IMR-90 (cell line): ENCODE data around the gene VPS33B. TPM values are rescaled to one million over a fixed set of nuclear protein-coding genes. Genes with fewer than 3 reads are reported as not detected.

Experiments used
- ATAC-seq: fragments of 200-7000 bp; cut with Tn5 transposase; 2 replicates; pipeline ENCODE4 v1.9.1; 2020; ENCODE audit warnings: low read depth, mild to moderate bottlenecking, moderate library complexity
- BruUV-seq: library from RNA; stranded (reverse); fragments of 400-500 nt; replicated peaks from 2 replicates; lab custom pipeline; 2021; lab: Mats Ljungman, UMichigan
- CTCF ChIA-PET: fragments of 300-600 bp; formaldehyde crosslinking; extraction: SDS; loops from one replicate; lab custom pipeline; 2021; ENCODE audit warnings: antibody characterized with exemption; lab: Yijun Ruan, JAX
- POLR2A ChIA-PET: fragments of 300-600 bp; sonication (Branson Sonifier 250); formaldehyde crosslinking; loops from one replicate; lab custom pipeline; 2022; ENCODE audit warnings: antibody characterized with exemption; ENCODE audit not compliant: unreplicated experiment; lab: Charles Lee
- DNase-seq: peaks from one replicate; pipeline ENCODE4 v3.0.0; 2013
- H2AFZ ChIP-seq: replicated peaks from 2 replicates; pipeline ENCODE3; 2013; ENCODE audit warnings: low read length, mild to moderate bottlenecking; ENCODE audit not compliant: poor library complexity
- H2AK5ac ChIP-seq: 2 replicates; pipeline ENCODE4 v1.6.1; 2013; ENCODE audit warnings: low read depth, low read length, inconsistent platforms
- H2AK9ac ChIP-seq: replicated peaks from 2 replicates; pipeline ENCODE3; 2013; ENCODE audit warnings: mild to moderate bottlenecking, low read depth, low read length, moderate library complexity; ENCODE audit not compliant: poor library complexity
- H2BK120ac ChIP-seq: 2 replicates; pipeline ENCODE4 v1.6.1; 2013; ENCODE audit warnings: low read depth, low read length, inconsistent platforms
- H2BK15ac ChIP-seq: 3 replicates; pipeline ENCODE4 v1.6.1; 2013; ENCODE audit warnings: low read depth, low read length, inconsistent platforms
- H2BK20ac ChIP-seq: 2 replicates; pipeline ENCODE4 v1.6.1; 2013; ENCODE audit warnings: low read depth, mild to moderate bottlenecking, inconsistent platforms, low read length, moderate library complexity
- H2BK5ac ChIP-seq: 2 replicates; pipeline ENCODE4 v1.6.1; 2013; ENCODE audit warnings: mild to moderate bottlenecking, low read depth, low read length, inconsistent platforms; ENCODE audit not compliant: poor library complexity, severe bottlenecking
- H3K14ac ChIP-seq: replicated peaks from 2 replicates; pipeline ENCODE4 v1.6.1; 2013; ENCODE audit warnings: low read depth, low read length, inconsistent platforms
- H3K18ac ChIP-seq: 2 replicates; pipeline ENCODE4 v1.6.1; 2013; ENCODE audit warnings: low read depth, low read length, control low read depth
- H3K23ac ChIP-seq: 2 replicates; pipeline ENCODE4 v1.6.1; 2013; ENCODE audit warnings: low read depth, low read length, inconsistent platforms
- H3K27ac ChIP-seq: 2 replicates; pipeline ENCODE4 v1.5.1; 2013; ENCODE audit warnings: mild to moderate bottlenecking, control low read depth, low read length; ENCODE audit not compliant: insufficient read depth
- H3K27me3 ChIP-seq: 2 replicates; pipeline ENCODE4 v1.6.1; 2013; ENCODE audit warnings: low read length; ENCODE audit not compliant: control insufficient read depth, insufficient read depth
- H3K36me3 ChIP-seq: 2 replicates; pipeline ENCODE4 v1.6.1; 2013; ENCODE audit warnings: low read length, mixed read lengths; ENCODE audit not compliant: control insufficient read depth, insufficient read depth
- H3K4ac ChIP-seq: 2 replicates; pipeline ENCODE4 v1.6.1; 2013; ENCODE audit warnings: low read depth, low read length, inconsistent platforms
- H3K4me1 ChIP-seq: 2 replicates; pipeline ENCODE4 v1.6.1; 2013; ENCODE audit warnings: low read length, mixed read lengths; ENCODE audit not compliant: control insufficient read depth, insufficient read depth
- H3K4me2 ChIP-seq: 2 replicates; pipeline ENCODE4 v1.6.1; 2013; ENCODE audit warnings: low read depth, mild to moderate bottlenecking, control low read depth, low read length, moderate library complexity
- H3K4me3 ChIP-seq: 2 replicates; pipeline ENCODE4 v1.5.1; 2013; ENCODE audit warnings: low read depth, mild to moderate bottlenecking, control low read depth, low read length, moderate library complexity; ENCODE audit not compliant: insufficient read depth
- H3K56ac ChIP-seq: 2 replicates; pipeline ENCODE4 v1.6.1; 2013; ENCODE audit warnings: low read length, inconsistent platforms; ENCODE audit not compliant: insufficient read depth; ENCODE audit errors: extremely low read depth
- H3K79me1 ChIP-seq, 2 experiments: 2 replicates each; pipeline ENCODE4 v1.6.1; 2013; ENCODE audit warnings: low read length in 2 of 2, inconsistent platforms in 1 of 2, low read depth in 1 of 2
- H3K9ac ChIP-seq: 2 replicates; pipeline ENCODE4 v1.6.1; 2013; ENCODE audit warnings: low read depth, low read length, control low read depth
- H3K9me1 ChIP-seq: 2 replicates; pipeline ENCODE4 v1.6.1; 2013; ENCODE audit warnings: low read length, inconsistent platforms; ENCODE audit not compliant: insufficient read depth
- H3K9me3 ChIP-seq: 2 replicates; pipeline ENCODE4 v1.6.1; 2013; ENCODE audit warnings: low read length; ENCODE audit not compliant: control insufficient read depth, insufficient read depth
- H4K20me1 ChIP-seq: 2 replicates; pipeline ENCODE4 v1.6.1; 2013; ENCODE audit warnings: low read length, inconsistent platforms; ENCODE audit not compliant: insufficient read depth
- H4K5ac ChIP-seq: 2 replicates; pipeline ENCODE4 v1.6.1; 2013; ENCODE audit warnings: mild to moderate bottlenecking, low read depth, low read length, control low read depth
- H4K8ac ChIP-seq, 2 experiments: 2 replicates each; pipeline ENCODE4 v1.6.1; 2013; ENCODE audit warnings: low read depth in 2 of 2, low read length in 2 of 2, control low read depth in 1 of 2, inconsistent platforms in 1 of 2
- H4K91ac ChIP-seq: 2 replicates; pipeline ENCODE4 v1.6.1; 2013; ENCODE audit warnings: low read depth, low read length, inconsistent platforms; ENCODE audit not compliant: insufficient read depth
- FOS ChIP-seq: fragments of 150-350 bp; IDR thresholded peaks from 2 replicates; pipeline ENCODE4 v1.6.1; 2016; ENCODE audit warnings: low read depth, low read length
- MAFK ChIP-seq: IDR thresholded peaks from 2 replicates; pipeline ENCODE4 v1.6.1; 2012; ENCODE audit warnings: low read depth, low read length, improper control_type of control experiment
- MAZ ChIP-seq: IDR thresholded peaks from 2 replicates; pipeline ENCODE4 v1.6.1; 2012; ENCODE audit warnings: low read depth, mild to moderate bottlenecking, low read length, improper control_type of control experiment, moderate library complexity, borderline replicate concordance
- RFX5 ChIP-seq: IDR thresholded peaks from 2 replicates; pipeline ENCODE4 v1.8.0; 2012; ENCODE audit warnings: low read depth, mild to moderate bottlenecking, low read length, moderate library complexity
- SMC3 ChIP-seq: fragments of 150-350 bp; IDR thresholded peaks from 2 replicates; pipeline ENCODE4 v1.6.1; 2016; ENCODE audit warnings: low read depth, mild to moderate bottlenecking, antibody characterized with exemption, low read length, moderate library complexity
- WGBS, 2 experiments: methylation state at CpG; one replicate each; pipeline versions ENCODE4 v1.1.5 to v1.1.7; 2013; ENCODE audit warnings: missing lambda C conversion rate in 2 of 2; ENCODE audit not compliant: insufficient read length in 1 of 2; ENCODE audit errors: extremely low coverage in 2 of 2; 5-methylcytosine and 5-hydroxymethylcytosine counted together
- dilution Hi-C: fragments of 300-500 bp; cut with HindIII; formaldehyde crosslinking; loops from one replicate; pipeline ENCODE4 v1.14.3; 2018; ENCODE audit warnings: low sequenced_read_pairs; ENCODE audit not compliant: unreplicated experiment
- in situ Hi-C: fragments of 300-500 bp; cut with MboI; formaldehyde crosslinking; loops from 3 replicates; pipeline ENCODE4 v1.14.3; 2019; ENCODE audit warnings: low sequenced_read_pairs, inconsistent platforms, mixed read lengths
- intact Hi-C: fragments of 100-400 bp; cut with micrococcal nuclease; formaldehyde crosslinking; loops from 2 replicates; pipeline ENCODE4 v1.10.0; 2022
- polyA plus RNA-seq, 3 experiments: library from polyadenylated mRNA; depleted of rRNA; stranded (reverse); fragments of >200 nt; gene quantifications; 2 replicates each; pipeline ENCODE4 v1.2.3, GENCODE V29; 2012; ENCODE audit warnings: low replicate concordance in 1 of 3
- total RNA-seq: library from RNA; depleted of rRNA; stranded (reverse); fragments of >200 nt; gene quantifications from 2 replicates; pipeline ENCODE4 v1.2.3, GENCODE V29; 2012
- TF ChIP-seq, protein P1 (sequence below): conservative IDR thresholded peaks from 2 replicates; pipeline ENCODE4 v1.5.1; 2012; ENCODE audit warnings: mild to moderate bottlenecking, low read depth, low read length, improper control_type of control experiment

VPS33B gene
- total and polyA plus RNA-seq, 2 of the 4 experiments (the other 2 are of a cell fraction), result 9.0 to 11.3 TPM

DNA sequence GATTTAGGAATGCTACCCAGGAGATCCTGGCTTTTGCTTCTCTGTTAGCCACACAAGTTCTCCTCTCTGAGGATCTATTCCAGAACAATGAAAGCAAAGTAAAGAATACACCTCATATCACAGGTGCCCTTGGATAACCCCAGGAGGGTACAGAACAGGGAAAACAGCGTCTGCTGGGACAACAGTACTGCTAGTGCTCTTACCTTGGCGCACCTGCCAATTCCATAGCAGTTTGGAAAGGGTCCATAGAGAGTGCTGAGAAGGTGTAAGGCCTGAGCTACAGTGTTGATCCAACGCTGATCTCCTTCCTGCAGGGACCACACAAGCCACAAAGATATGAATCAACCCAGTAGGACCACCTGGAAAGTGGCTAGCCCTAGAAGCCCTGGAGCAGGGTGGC lies 15.1 kb downstream of the VPS33B start:
- no peak overlapping the region for H3K18ac ChIP-seq
- no peaks in the 10 kb centered on the region for H3K27me3 ChIP-seq
- in situ Hi-C loops, result no loop called here
- H2AK9ac ChIP-seq, result no peak overlapping the region
- no peak overlapping the region for H3K9ac ChIP-seq
- intact Hi-C loops, result no loop called here
- ChIA-PET POLR2A (no interaction called here), CTCF (interaction anchor here (0.6 to 0.8 kb wide), 2 partner anchors 28 to 77 kb away, joined by 3 to 5 read pairs; no protein-coding TSS in a partner anchor)
- ATAC-seq (no peak), DNase-seq (no peak)
- H2AK5ac ChIP-seq, result no peak overlapping the region
- no peak overlapping the region for H3K4me3 ChIP-seq
- no peaks in the 10 kb centered on the region for H3K9me1 ChIP-seq
- dilution Hi-C loops, result no loop called here
- no peak overlapping the region for H4K5ac ChIP-seq
- no peaks in the 10 kb centered on the region for H4K20me1 ChIP-seq
- no peak overlapping the region for H4K8ac ChIP-seq
- no peak overlapping the region for H2AFZ ChIP-seq
- no peak overlapping the region for H2BK15ac ChIP-seq
- no peak overlapping the region for H3K4me2 ChIP-seq
- no peak overlapping the region for H3K56ac ChIP-seq
- H3K4me1 ChIP-seq, result no peaks in the 10 kb centered on the region
- TF ChIP-seq MAFK, result no peak
- TF ChIP-seq, protein P1, sequence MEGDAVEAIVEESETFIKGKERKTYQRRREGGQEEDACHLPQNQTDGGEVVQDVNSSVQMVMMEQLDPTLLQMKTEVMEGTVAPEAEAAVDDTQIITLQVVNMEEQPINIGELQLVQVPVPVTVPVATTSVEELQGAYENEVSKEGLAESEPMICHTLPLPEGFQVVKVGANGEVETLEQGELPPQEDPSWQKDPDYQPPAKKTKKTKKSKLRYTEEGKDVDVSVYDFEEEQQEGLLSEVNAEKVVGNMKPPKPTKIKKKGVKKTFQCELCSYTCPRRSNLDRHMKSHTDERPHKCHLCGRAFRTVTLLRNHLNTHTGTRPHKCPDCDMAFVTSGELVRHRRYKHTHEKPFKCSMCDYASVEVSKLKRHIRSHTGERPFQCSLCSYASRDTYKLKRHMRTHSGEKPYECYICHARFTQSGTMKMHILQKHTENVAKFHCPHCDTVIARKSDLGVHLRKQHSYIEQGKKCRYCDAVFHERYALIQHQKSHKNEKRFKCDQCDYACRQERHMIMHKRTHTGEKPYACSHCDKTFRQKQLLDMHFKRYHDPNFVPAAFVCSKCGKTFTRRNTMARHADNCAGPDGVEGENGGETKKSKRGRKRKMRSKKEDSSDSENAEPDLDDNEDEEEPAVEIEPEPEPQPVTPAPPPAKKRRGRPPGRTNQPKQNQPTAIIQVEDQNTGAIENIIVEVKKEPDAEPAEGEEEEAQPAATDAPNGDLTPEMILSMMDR, result no peak
- no peak for TF ChIP-seq MAZ
- TF ChIP-seq FOS, result no peak
- TF ChIP-seq RFX5, result no peak
- no peak for TF ChIP-seq SMC3
- H3K27ac ChIP-seq, result no peak overlapping the region
- WGBS, 2 experiments, result no CpG with 5 or more reads among the region's 3 CpGs
- no peak overlapping the region for H2BK120ac ChIP-seq
- no peaks in the 10 kb centered on the region for H3K9me3 ChIP-seq
- H2BK5ac ChIP-seq, result no peak overlapping the region
- H3K79me1 ChIP-seq, result no peaks in the 10 kb centered on the region
- H4K91ac ChIP-seq, result no peak overlapping the region
- BruUV-seq, result no TSS peak
- no peak overlapping the region for H3K4ac ChIP-seq
- no peak overlapping the region for H2BK20ac ChIP-seq
- no peak overlapping the region for H3K14ac ChIP-seq
- H3K36me3 ChIP-seq, result peaks cover 53% of the 10 kb centered on the region
- H3K23ac ChIP-seq, result no peak overlapping the region
